ENCODE data around the gene BCDIN3D. TPM values are rescaled to one million over a fixed set of nuclear protein-coding genes. Genes with fewer than 3 reads are reported as not detected.

Gene BCDIN3D
- total and polyA plus RNA-seq, 9 of the 15 experiments (the other 6 are each of a cell fraction or from before 2014, with no cell fraction given), result 3.7 to 6.9 (median 5.6) TPM

DNA sequence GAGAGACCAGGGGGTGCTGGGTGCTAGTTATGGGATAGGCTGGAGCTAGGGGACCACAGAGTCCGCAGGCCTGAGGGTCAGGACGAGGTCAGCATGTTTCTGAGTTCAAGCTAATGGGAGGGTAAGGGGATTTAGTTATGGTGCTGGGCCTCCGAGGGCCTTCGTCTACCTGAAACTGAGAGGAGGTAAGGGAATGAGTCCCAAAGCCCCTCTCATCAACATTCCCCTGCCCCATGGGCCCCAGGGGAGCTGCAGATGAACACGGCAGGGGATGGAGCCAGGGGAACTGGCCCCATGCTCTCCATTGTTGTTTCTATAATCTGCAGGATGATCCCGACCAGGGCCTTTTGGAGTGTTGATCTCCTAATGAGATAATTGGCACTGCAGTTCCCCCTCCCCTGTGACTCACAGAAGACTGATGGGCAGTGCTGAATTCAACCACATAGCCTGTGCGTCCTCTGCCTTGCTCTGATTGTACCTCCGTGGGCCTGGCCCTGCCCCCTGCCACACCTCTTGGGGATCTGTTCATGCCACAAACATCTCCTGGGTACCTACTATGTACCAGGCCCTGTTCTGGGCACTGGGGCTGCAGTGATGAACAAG is 39.4 kb upstream of the BCDIN3D start:
- FAIRE-seq (no peak), ATAC-seq (no peak), DNase-seq (ENCODE audit: extremely low read depth in 1 of 4, low spot score in 3 of 4) (no peak)
- 2% methylated on average over 8 of the region's 8 CpGs for WGBS (ENCODE audit: insufficient coverage, low coverage, missing lambda C conversion rate)
- Histone ChIP-seq H3K4me1 (replicated peaks in 1 of 2; ENCODE audit: control insufficient read depth in 2 of 2, insufficient read depth in 2 of 2, low read length in 2 of 2) (peaks cover 0 to 6% of the 10 kb centered on the region in 2 experiments; a peak in 1 of 5 replicates), H3K4me2 (ENCODE audit: insufficient read depth, low read length) (no peak overlapping the region), H3K9me1 (ENCODE audit: control insufficient read depth, insufficient read depth, low read length) (no peaks in the 10 kb centered on the region), H2AFZ (ENCODE audit: low read depth, low read length) (no peak overlapping the region), H3K36me3 (ENCODE audit: control insufficient read depth, insufficient read depth, low read length) (no peaks in the 10 kb centered on the region), H4K20me1 (replicated peaks; ENCODE audit: control insufficient read depth, insufficient read depth, low read length) (peaks cover 10% of the 10 kb centered on the region), H3K4me3 (no peak overlapping the region), H3K27me3 (ENCODE audit: control insufficient read depth in 2 of 2, insufficient read depth in 2 of 2, low read length in 2 of 2) (peaks cover 28 to 51% of the 10 kb centered on the region in 2 experiments), H3K9me3 (replicated peaks; ENCODE audit: control insufficient read depth, insufficient read depth, low read depth, low read length) (peaks cover 18% of the 10 kb centered on the region), H3K79me2 (ENCODE audit: control insufficient read depth, insufficient read depth, low read length) (no peaks in the 10 kb centered on the region), H3K9ac (ENCODE audit: insufficient read depth in 1 of 2, low read depth in 2 of 2, low read length in 2 of 2) (peak overlapping the region in 1 of 2 experiments; percentile 7; a peak in 2 of 4 replicates), H3K27ac (ENCODE audit: extremely low read depth, low read depth, low read length) (no peak overlapping the region)
- intact Hi-C loops (cut with micrococcal nuclease), result no loop called here
- ChIA-PET CTCF (ENCODE audit: low intra/inter-chr PET ratio) (no interaction called here), POLR2A (interaction anchor here (1.0 kb wide), 1 partner anchor 12 kb away, joined by 4 read pairs; no protein-coding TSS in a partner anchor)
- no TSS peak for BruUV-seq (replicated peaks)
- no peak for TF ChIP-seq ZNF395 (CRISPR knock-in tag; IDR thresholded peaks at IDR 0.05)
- no peak for TF ChIP-seq MECOM (CRISPR knock-in tag; IDR thresholded peaks at IDR 0.05)
- TF ChIP-seq VEZF1 (CRISPR knock-in tag; IDR thresholded peaks at IDR 0.05), result 0 out of 2 replicates have a peak, but pooled peaks have one; percentile 26
- no peak for TF ChIP-seq MAFK (IDR thresholded peaks at IDR 0.05; ENCODE audit: low read length)
- TF ChIP-seq HNRNPUL1 (IDR thresholded peaks at IDR 0.05; ENCODE audit: low read length), result no peak
- TF ChIP-seq ZNF77 (CRISPR knock-in tag; IDR thresholded peaks at IDR 0.05), result no peak
- peak; percentile 53; the same call in 1 of the 2 replicates for TF ChIP-seq FOSL1 (tag; conservative IDR thresholded peaks at IDR 0.05)
- TF ChIP-seq ETV5 (CRISPR knock-in tag; IDR thresholded peaks at IDR 0.05; ENCODE audit: low read depth), result no peak
- no peak for TF ChIP-seq SMAD2 (IDR thresholded peaks at IDR 0.05; ENCODE audit: low read depth, low read length)
- no peak for TF ChIP-seq SREBF2 (CRISPR knock-in tag; IDR thresholded peaks at IDR 0.05)
- in situ Hi-C loops (cut with MboI), result no loop called here
